Naive thymus-derived CD8-positive, alpha-beta T cell (primary cell): ENCODE data around the gene COPS6. TPM values are rescaled to one million over a fixed set of nuclear protein-coding genes. Genes with fewer than 3 reads are reported as not detected.

ENCODE experiments used
- ATAC-seq, 2 donors: fragments of 150-1000 bp; cut with Tn5 transposase in 1 of 2; sonication (Bioruptor Pico), chemical (Tn5 transposase) in 1 of 2; 1 replicate in 1 of 2; 2 replicates in 1 of 2; pipeline ENCODE4 v1.10.0; 2021; ENCODE audit warnings: mild to moderate bottlenecking in 2 of 2, moderate library complexity in 2 of 2
- POLR2A ChIA-PET: fragments of 350-600 bp; sonication (Branson Sonifier 250); formaldehyde crosslinking; loops from one replicate; lab custom pipeline; 2021; ENCODE audit warnings: antibody characterized with exemption; lab: Charles Lee
- DNase-seq, 10 donors: peaks; one replicate each; pipeline versions ENCODE4 v3.0.0 to v3.0.0-alpha.2; 2020 to 2022
- H3K27ac Mint-ChIP-seq, 10 donors: one replicate each; pipeline ENCODE4 v1.8.0; 2020 to 2022; ENCODE audit warnings: mild to moderate bottlenecking in 10 of 10, mixed read lengths in 10 of 10, moderate library complexity in 4 of 10, inconsistent platforms in 1 of 10
- H3K27me3 Mint-ChIP-seq, 5 donors: one replicate each; pipeline ENCODE4 v1.8.0; 2021 to 2022; ENCODE audit warnings: mixed read lengths in 5 of 5
- H3K36me3 Mint-ChIP-seq, 3 donors: one replicate each; pipeline ENCODE4 v1.8.0; 2020 to 2022; ENCODE audit warnings: mixed read lengths in 3 of 3, mild to moderate bottlenecking in 2 of 3, inconsistent platforms in 1 of 3
- H3K4me1 Mint-ChIP-seq, 4 donors: one replicate each; pipeline ENCODE4 v1.8.0; 2021 to 2022; ENCODE audit warnings: mixed read lengths in 4 of 4
- H3K4me3 Mint-ChIP-seq, 10 donors: one replicate each; pipeline ENCODE4 v1.8.0; 2020 to 2022; ENCODE audit warnings: mild to moderate bottlenecking in 10 of 10, mixed read lengths in 10 of 10, moderate library complexity in 6 of 10, inconsistent platforms in 1 of 10
- H3K9me3 Mint-ChIP-seq, 9 donors: one replicate each; pipeline ENCODE4 v1.8.0; 2020 to 2022; ENCODE audit warnings: mixed read lengths in 9 of 9, mild to moderate bottlenecking in 3 of 9, inconsistent platforms in 1 of 9, moderate library complexity in 1 of 9
- polyA plus RNA-seq, 3 donors: library from polyadenylated mRNA; unstranded; fragments of 300-500 nt; fragmentation: Illumina TruSeq; gene quantifications; one replicate each; pipeline ENCODE4 v1.2.3, GENCODE V29; 2021
- total RNA-seq, 8 experiments: library from RNA in 2 of 8; stranded (reverse) in 2 of 8; gene quantifications; one replicate each; pipeline ENCODE4 v1.2.3 and lab custom pipeline; 2021 to 2026

Gene COPS6
- total and polyA plus RNA-seq, 5 experiments from 2014 or later, result 72.0 to 145 (median 107) TPM

- H3K4me1 Mint-ChIP-seq, result peaks cover 17 to 43% (median 38%) of the 10 kb centered on the region in 4 donors
- ATAC-seq (peak; percentile 85 to 90), DNase-seq (peak; percentile 93 to 99 (median 98))
- H3K27me3 Mint-ChIP-seq, result no peaks in the 10 kb centered on the region
- H3K27ac Mint-ChIP-seq, result peak within 1 kb of the TSS; percentile 90 to 96 (median 94)
- H3K4me3 Mint-ChIP-seq, result peak within 1 kb of the TSS; percentile 86 to 95 (median 92)
- POLR2A ChIA-PET, result interaction anchor here (0.6 to 4.5 kb wide), 14 partner anchors 9 to 204 kb away, joined by 3 to 39 read pairs (median 3); partner anchors contain the start of genes AP4M1, MCM7, TRIM4 and ZKSCAN1
- no peaks in the 10 kb centered on the region for H3K9me3 Mint-ChIP-seq
- H3K36me3 Mint-ChIP-seq, result peaks cover 0 to 31% (median 11%) of the 10 kb centered on the region in 3 donors
Measured at GRCh38 chr7:100081535-100082102, 7.2 kb upstream of the COPS6 start, which contains the start of gene ZNF3. ZNF3 (minus strand) TSS chr7:100081723; CDS start chr7:100077357, 4,366 bp downstream.

- DNase-seq, result no peak
- peaks cover 0 to 22% (median 4%) of the 10 kb centered on the region in 3 donors for H3K36me3 Mint-ChIP-seq
- POLR2A ChIA-PET, result interaction anchor here (0.7 to 4.5 kb wide), 10 partner anchors 8 to 769 kb away, joined by 3 to 39 read pairs (median 6); partner anchors contain the start of genes AP4M1, MCM7, MEPCE and ZCWPW1
- H3K27me3 Mint-ChIP-seq, result no peaks in the 10 kb centered on the region
- H3K4me1 Mint-ChIP-seq, result peaks cover 17 to 44% (median 43%) of the 10 kb centered on the region in 4 donors
- peak overlapping the region; percentile 59 to 96 (median 92) for H3K27ac Mint-ChIP-seq
- no peak for ATAC-seq
- H3K4me3 Mint-ChIP-seq, result peak overlapping the region; percentile 86 to 95 (median 92)
- no peaks in the 10 kb centered on the region for H3K9me3 Mint-ChIP-seq
Measured at GRCh38 chr7:100082978-100083377, 5.8 kb upstream of the COPS6 start.

- Mint-ChIP-seq H3K27me3 (no peaks in the 10 kb centered on the region), H3K27ac (peak overlapping the region in 2 of 10 donors; percentile 44 to 62), H3K9me3 (no peaks in the 10 kb centered on the region), H3K4me1 (peaks cover 20 to 47% (median 41%) of the 10 kb centered on the region in 4 donors), H3K4me3 (peak overlapping the region in 1 of 10 donors; percentile 26), H3K36me3 (peaks cover 0 to 8% (median 0%) of the 10 kb centered on the region in 3 donors)
- no peak for ATAC-seq
- no peak for DNase-seq
- POLR2A ChIA-PET, result interaction anchor here (1.1 to 4.5 kb wide), 2 partner anchors 15 to 40 kb away, joined by 3 to 39 read pairs; partner anchors contain the start of genes AP4M1 and MCM7
Measured at GRCh38 chr7:100085515-100085914, 3.3 kb upstream of the COPS6 start.

- POLR2A ChIA-PET, result interaction anchor here (1.3 to 5.0 kb wide), 3 partner anchors 13 to 62 kb away, joined by 3 to 68 read pairs (median 22); partner anchors contain the start of genes AP4M1, LAMTOR4, MBLAC1 and MCM7
- Mint-ChIP-seq H3K36me3 (peaks cover under 1 to 25% (median 4%) of the 10 kb centered on the region in 3 donors), H3K4me3 (peak overlapping the region in 9 of 10 donors; percentile 19 to 84 (median 50)), H3K27ac (peak overlapping the region in 9 of 10 donors; percentile 60 to 97 (median 86)), H3K27me3 (no peaks in the 10 kb centered on the region), H3K9me3 (no peaks in the 10 kb centered on the region), H3K4me1 (peaks cover 16 to 41% (median 27%) of the 10 kb centered on the region in 4 donors)
- DNase-seq, result no peak
- ATAC-seq, result no peak
Measured at GRCh38 chr7:100087055-100087750, 1.6 kb upstream of the COPS6 start.

- DNase-seq (no peak), ATAC-seq (peak; percentile 21 to 27)
- Mint-ChIP-seq H3K9me3 (no peaks in the 10 kb centered on the region), H3K27me3 (no peaks in the 10 kb centered on the region), H3K27ac (peak overlapping the region; percentile 92 to 98 (median 95)), H3K4me3 (peak overlapping the region; percentile 80 to 92 (median 90)), H3K36me3 (peaks cover 6 to 34% (median 7%) of the 10 kb centered on the region in 3 donors), H3K4me1 (peaks cover 10 to 31% (median 19%) of the 10 kb centered on the region in 4 donors)
- POLR2A ChIA-PET, result interaction anchor here (0.8 to 5.0 kb wide), 12 partner anchors 9 to 342 kb away, joined by 3 to 68 read pairs (median 4); partner anchors contain the start of genes AP4M1, GJC3, LAMTOR4 and MBLAC1
Measured at GRCh38 chr7:100088095-100088620, 611 bp upstream of the COPS6 start.

- Mint-ChIP-seq H3K9me3 (no peaks in the 10 kb centered on the region), H3K4me1 (peaks cover 13 to 28% (median 22%) of the 10 kb centered on the region in 4 donors), H3K27me3 (no peaks in the 10 kb centered on the region), H3K27ac (peak overlapping the region; percentile 92 to 98 (median 93)), H3K4me3 (peak overlapping the region; percentile 80 to 92 (median 90)), H3K36me3 (peaks cover 7 to 49% (median 8%) of the 10 kb centered on the region in 3 donors)
- POLR2A ChIA-PET, result interaction anchor here (1.0 to 5.0 kb wide), 8 partner anchors 10 to 345 kb away, joined by 3 to 68 read pairs (median 3); partner anchors contain the start of genes AP4M1, MBLAC1 and MCM7
- DNase-seq (no peak), ATAC-seq (no peak)
Measured at GRCh38 chr7:100089458-100090196, 858 bp downstream of the COPS6 start.

GRCh38 chr7:100090527-100091410 lies 2.0 kb downstream of the COPS6 start:
- POLR2A ChIA-PET, result interaction anchor here (0.7 to 5.0 kb wide), 6 partner anchors 8 to 130 kb away, joined by 3 to 68 read pairs (median 5); partner anchors contain the start of genes AP4M1, MBLAC1 and MCM7
- H3K27me3 Mint-ChIP-seq, result no peaks in the 10 kb centered on the region
- no peak for DNase-seq
- peak overlapping the region in 7 of 10 donors; percentile 35 to 92 (median 60) for H3K27ac Mint-ChIP-seq
- H3K9me3 Mint-ChIP-seq, result no peaks in the 10 kb centered on the region
- peak overlapping the region in 8 of 10 donors; percentile 35 to 91 (median 79) for H3K4me3 Mint-ChIP-seq
- no peak for ATAC-seq
- H3K4me1 Mint-ChIP-seq, result peaks cover 15 to 28% (median 25%) of the 10 kb centered on the region in 4 donors
- peaks cover 7 to 60% (median 15%) of the 10 kb centered on the region in 3 donors for H3K36me3 Mint-ChIP-seq

- Mint-ChIP-seq H3K36me3 (peaks cover 7 to 69% (median 15%) of the 10 kb centered on the region in 3 donors), H3K27ac (peak overlapping the region in 6 of 10 donors; percentile 36 to 79 (median 47)), H3K9me3 (no peaks in the 10 kb centered on the region), H3K27me3 (no peaks in the 10 kb centered on the region), H3K4me1 (peaks cover 16 to 30% (median 25%) of the 10 kb centered on the region in 4 donors), H3K4me3 (peak overlapping the region in 3 of 10 donors; percentile 15 to 28 (median 24))
- no peak for ATAC-seq
- DNase-seq, result no peak
- POLR2A ChIA-PET, result interaction anchor here (1.1 kb wide), 1 partner anchor 29 kb away, joined by 4 read pairs; no protein-coding TSS in a partner anchor
Measured at GRCh38 chr7:100091411-100092181, 2.8 kb downstream of the COPS6 start.

GRCh38 chr7:100093054-100093453 lies 4.3 kb downstream of the COPS6 start:
- Mint-ChIP-seq H3K9me3 (no peaks in the 10 kb centered on the region), H3K27ac (peak overlapping the region in 3 of 10 donors; percentile 18 to 71 (median 19)), H3K36me3 (peaks cover 10 to 83% (median 20%) of the 10 kb centered on the region in 3 donors), H3K27me3 (no peaks in the 10 kb centered on the region), H3K4me1 (peaks cover 20 to 40% (median 25%) of the 10 kb centered on the region in 4 donors), H3K4me3 (no peak overlapping the region)
- ATAC-seq (no peak), DNase-seq (no peak)
- POLR2A ChIA-PET, result no interaction called here

- no peaks in the 10 kb centered on the region for H3K9me3 Mint-ChIP-seq
- H3K36me3 Mint-ChIP-seq, result peaks cover 12 to 88% (median 23%) of the 10 kb centered on the region in 3 donors
- peak overlapping the region in 1 of 10 donors; percentile 19 for H3K27ac Mint-ChIP-seq
- H3K4me3 Mint-ChIP-seq, result no peak overlapping the region
- peaks cover 20 to 44% (median 25%) of the 10 kb centered on the region in 4 donors for H3K4me1 Mint-ChIP-seq
- no peak for ATAC-seq
- H3K27me3 Mint-ChIP-seq, result no peaks in the 10 kb centered on the region
- no peak for DNase-seq
- POLR2A ChIA-PET, result interaction anchor here (0.6 kb wide), 1 partner anchor 12 kb away, joined by 3 read pairs; the partner anchor contains the start of gene ZNF3
Measured at GRCh38 chr7:100093498-100093897, 4.7 kb downstream of the COPS6 start.
